Stromal cell of bone marrow (primary cell): ENCODE data around the gene SRPRB.

Experiments
- DNase-seq: peaks from one replicate; pipeline ENCODE4 v3.0.0-alpha.2; 2012; ENCODE audit warnings: low read depth

SRPRB gene

GRCh38 chr3:133805702-133806475 lies at the start of gene SRPRB:
TSS of gene SRPRB (plus strand) at chr3:133805815. CDS start at chr3:133805849, 34 bp downstream.
- peak; percentile 87 for DNase-seq

DNA sequence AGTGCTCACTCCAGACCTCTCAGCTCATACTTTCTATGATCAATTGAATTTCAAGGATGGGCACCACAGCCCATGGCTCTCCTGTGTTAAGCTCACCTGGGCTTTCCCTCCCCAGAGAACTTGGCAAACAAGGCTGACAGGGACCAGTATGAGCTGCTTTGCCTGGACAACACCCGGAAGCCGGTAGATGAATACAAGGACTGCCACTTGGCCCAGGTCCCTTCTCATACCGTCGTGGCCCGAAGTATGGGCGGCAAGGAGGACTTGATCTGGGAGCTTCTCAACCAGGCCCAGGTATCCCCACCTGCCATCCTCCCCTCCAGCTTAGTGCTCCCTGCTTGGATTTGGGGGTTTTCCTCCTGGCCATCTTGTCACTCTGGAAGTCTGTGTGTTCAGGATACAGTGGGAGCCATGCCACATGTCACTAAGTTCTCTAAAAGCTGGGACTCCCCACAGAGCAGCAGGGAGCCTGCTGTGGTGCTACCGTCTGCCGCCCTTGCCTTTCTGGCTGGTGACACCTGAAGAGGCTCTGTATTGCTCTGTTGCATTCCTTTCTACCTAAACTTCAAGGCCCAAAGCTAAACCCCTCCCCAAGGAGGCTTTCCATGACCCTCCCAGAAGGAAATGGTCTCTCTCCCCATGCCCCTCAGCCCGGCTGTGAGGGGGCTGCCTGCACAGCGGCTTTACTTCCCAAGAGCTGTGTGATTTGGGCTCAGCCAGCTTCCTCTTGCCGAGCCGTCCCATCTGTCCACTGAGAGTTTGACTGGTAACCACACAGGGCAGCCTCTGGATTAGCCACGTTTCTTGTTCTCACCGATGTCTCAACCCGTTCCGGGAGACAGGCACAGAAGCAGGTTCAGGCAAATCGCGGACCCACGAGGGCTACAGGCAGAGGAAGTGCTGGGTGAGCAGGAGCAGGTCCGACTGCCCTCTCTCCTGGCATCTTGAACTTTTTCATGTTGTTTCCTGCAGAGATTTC lies 48.6 kb upstream of the SRPRB start:
- DNase-seq: no peak

DNA sequence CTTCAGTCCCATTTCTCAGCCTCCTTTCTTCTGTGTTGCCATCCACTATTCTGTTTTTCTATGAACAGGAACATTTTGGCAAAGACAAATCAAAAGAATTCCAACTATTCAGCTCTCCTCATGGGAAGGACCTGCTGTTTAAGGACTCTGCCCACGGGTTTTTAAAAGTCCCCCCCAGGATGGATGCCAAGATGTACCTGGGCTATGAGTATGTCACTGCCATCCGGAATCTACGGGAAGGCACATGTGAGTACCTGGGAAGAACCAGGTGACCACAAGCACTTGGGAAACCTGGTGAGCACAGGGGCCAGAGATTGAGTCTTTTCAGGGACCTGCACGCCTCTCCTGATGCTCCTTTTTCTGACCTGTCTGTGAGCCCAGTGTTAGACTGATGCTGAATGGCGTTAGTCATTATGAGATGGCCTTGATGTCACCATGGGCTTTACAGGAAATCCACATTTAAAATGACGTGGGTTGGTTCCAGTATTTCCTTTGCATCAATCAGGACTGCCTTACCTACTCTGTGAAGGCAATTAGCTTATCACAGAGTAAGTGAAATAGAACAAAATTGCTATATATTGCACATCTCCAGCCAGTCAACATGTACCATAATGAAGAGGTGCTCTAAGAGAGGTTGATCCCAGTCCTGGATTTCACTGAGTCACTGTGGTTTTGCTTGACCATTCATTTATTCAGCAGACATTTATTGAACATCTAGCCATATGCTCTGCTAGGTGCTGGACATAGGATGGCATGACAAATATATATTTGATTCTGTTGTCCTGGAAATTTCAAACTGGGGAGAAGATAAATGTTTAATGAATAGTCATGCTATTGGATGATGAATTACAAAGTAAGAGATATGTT lies 47.7 kb upstream of the SRPRB start:
- DNase-seq: no peak

DNA sequence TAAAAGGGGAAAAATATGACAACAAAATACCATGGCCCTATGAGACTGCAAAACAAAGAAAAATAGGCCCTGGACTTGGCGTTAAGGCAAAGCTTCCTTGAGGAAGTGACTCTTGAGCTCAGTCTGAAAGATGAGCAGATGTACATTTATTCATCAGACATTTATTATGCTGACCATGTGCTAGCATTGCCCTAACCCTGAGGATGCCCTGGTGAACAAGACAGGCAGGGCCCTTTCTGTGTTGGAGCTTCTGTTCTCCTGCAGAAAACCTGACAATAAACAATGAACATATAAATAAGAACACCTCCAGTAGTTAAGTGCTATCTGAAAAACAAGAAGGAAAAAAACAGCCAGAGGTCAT lies 47.1 kb upstream of the SRPRB start:
- no peak for DNase-seq

GRCh38 chr3:133758964-133759739 lies 46.5 kb upstream of the SRPRB start:
- DNase-seq: no peak

DNA sequence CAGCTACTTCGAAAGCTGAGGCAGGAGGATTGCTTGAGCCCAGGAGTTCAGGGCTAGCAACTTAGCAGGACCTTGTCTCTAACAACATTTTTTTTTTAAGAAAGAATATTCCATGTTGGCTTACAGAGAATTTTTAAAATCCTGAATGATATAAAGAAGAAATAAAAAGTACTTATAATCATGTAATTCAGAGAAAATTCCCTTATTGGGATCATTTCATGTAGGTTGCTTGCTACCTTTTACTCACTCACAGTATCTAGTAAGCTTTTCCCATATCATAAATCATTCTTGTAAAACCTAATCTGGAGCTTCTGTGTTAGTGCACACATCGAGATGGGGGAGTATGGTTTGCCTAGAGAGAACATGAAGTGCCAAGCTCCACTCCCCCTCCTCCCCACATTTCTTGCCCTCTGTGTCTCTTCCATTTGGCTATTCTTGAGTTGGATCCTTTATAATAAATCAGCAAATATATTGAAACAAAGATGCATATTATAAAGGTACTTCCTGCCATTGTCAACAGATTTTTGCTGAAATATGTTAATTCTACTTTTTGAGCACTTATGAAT lies 45.8 kb upstream of the SRPRB start:
- DNase-seq: no peak

- DNase-seq: no peak
Measured at GRCh38 chr3:133760916-133761315, 44.7 kb upstream of the SRPRB start.

GRCh38 chr3:133761605-133762484 lies 43.8 kb upstream of the SRPRB start:
- no peak for DNase-seq

DNA sequence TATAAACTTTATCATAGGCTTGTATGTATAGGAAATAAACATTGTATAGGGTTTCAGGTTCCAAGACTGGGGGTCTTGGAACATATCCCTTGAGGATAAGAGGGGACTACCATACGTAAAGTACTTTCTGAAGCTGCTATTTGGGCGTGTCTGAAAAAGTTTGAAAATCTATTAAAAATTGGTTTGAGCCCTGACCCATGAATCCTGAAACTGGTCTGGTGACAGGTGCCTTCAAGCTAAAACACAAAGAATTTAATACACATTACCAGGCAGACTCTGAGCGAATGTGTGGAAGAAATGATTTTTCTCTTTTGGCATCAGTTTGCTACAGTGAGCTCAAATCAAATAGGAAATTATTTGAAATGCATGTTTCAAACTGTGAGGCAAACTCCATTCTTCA lies 43.1 kb upstream of the SRPRB start:
- no peak for DNase-seq

DNA sequence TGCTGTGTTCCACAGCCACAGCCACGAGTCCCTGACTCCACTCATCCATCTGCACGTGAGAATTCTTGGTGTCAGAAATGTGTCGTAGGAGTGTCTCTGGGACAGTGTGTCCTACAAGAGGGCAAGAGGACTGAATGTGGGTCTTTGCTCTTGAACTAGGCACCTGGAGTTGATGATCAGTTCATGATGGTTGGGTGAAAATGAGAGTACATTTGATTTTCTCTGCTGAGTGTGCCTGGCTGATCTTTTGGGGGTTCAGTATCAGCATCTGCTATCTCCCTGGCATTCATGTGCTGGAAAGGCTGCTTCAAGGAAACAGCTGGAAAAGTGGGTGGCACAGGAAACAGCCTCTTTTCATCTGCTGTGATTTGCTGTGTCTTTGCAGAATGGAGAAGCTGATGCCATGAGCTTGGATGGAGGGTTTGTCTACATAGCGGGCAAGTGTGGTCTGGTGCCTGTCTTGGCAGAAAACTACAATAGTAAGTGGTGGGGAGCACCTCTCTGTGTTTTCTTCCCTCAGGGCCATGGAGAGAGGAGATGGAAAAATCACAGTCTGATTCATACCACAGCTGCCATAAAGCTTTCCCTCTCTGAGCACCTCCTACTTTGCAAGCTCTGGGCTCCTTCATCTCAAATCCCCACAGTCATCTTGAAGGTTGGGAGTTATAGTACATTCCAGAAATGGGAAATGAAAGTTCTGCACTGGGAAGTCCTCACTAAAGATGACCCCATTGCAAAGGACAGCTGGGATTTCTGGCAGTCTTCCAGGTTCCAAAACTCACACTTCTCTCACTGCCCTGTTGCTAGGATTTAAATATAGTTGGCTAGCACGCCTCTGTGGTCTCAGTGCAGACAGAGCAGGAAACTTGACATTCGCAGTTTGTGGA lies 41.6 kb upstream of the SRPRB start:
- no peak for DNase-seq

DNA sequence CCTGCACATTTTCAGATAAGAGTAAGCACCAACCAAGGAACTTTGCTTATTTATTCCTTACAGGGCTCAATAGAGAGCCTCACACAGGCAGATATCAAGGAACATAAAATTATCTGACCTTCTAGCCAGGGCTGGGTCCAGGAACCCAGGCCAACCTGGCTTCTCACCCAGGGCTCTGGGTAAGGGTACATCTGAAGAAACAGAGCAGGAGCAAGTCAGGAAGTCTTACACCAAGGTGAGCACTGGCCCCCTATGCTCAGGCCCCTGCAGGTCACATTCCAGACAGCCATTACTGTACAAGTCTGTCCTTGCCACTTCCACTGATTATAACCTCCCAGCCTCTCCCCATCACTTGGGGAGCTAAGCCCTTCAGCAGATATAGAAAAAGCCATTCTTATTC lies 40.4 kb upstream of the SRPRB start:
- no peak for DNase-seq

DNA sequence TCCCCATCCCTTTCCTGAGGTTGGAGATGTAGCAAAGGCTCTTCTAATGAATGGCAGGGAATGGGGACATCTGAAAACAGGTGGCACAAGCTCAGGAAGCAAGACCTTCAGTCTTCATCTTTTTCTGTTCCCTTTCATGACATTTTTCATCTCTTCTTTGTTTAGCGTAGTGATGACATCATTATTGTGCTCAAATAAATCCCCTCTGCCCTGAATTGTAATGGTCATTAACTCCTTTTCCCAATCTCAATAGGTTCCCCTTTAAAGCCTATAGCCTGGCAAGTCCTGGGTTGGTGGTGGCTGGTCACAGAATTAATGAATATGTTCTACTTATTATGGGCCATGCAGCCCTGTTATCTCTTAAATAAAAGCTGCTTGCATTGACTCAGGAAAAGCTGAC lies 38.0 kb upstream of the SRPRB start:
- DNase-seq: no peak

- DNase-seq: no peak
Measured at GRCh38 chr3:133769536-133769935, 36.1 kb upstream of the SRPRB start.

DNA sequence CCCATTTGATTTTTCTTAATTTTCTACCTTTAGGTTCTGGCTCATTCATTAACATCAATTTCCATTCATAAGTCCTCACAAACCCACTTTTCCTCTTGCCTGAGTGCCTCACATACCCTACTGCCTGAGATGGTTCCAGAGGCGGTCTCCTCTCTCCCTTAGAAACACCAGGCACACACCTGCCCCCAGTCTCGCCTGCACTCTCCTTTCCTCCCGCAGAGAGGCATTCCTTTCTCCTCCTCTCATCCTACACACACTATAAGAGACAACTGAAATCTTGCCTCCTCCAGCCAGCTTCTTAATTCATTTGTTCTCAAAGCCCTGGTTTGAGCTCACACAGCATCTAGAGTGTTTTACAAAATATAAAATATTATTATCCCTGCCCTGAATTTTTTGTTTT lies 31.9 kb upstream of the SRPRB start:
- DNase-seq: no peak

GRCh38 chr3:133775309-133775708 lies 30.3 kb upstream of the SRPRB start:
- no peak for DNase-seq

- no peak for DNase-seq
Measured at GRCh38 chr3:133775835-133776234, 29.8 kb upstream of the SRPRB start.

DNA sequence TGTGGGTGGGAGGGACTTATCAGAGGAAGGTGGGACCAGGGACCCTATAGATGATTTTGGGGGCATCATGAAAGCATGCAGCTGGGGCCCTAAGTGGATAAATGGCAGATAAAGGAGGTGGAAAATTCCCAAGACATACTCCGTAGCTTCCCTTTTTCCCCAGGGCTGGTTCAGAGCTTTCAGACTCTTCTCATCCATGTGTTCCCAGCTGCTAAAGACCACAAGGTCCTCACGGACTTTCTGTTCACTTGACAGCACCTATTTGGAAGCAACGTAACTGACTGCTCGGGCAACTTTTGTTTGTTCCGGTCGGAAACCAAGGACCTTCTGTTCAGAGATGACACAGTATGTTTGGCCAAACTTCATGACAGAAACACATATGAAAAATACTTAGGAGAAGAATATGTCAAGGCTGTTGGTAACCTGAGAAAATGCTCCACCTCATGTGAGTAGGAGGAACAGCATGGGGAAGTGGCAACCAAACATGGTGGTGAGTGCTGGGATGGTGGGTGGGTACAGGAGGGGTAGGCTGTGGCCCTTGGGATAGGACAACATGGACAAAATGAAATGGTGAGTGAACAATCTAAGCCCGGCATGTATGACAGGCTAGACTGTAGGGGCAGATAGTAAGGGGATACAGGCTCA lies 28.7 kb upstream of the SRPRB start:
- DNase-seq: no peak

DNA sequence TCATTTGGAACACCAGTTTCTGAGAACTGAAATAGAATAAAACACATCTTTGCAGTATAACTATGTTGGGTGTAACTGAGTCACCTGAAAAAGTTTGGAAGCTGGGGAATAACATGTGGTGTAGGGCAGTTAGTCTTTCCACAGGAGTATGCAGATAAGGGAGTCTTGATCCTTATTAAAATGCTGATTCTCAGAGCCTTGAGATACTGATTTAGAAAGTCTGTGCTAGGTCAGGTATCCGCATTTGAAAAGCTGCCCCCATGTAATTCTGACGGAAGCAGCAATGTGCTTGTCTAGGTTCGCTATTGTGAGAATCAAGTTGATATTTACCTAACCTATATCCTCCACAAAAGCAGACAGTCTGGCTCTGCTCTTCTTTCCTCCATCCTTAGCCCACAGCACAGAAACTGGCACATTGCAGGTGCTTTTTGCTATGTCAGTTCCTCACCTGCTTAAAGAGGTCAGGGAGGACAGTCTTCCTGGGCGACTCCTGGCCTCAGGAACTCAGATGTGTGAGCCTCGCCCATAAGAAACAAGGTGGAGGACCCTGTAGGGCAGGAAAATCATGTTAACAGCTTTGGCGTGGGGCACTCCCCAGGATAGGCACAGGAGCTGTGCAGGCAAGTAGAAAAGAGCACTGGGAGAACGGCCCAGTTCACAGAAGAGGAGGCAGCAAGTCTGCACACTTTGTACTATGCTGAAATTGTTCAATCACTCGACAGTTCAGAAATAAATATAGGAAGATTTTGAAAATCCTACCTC lies 27.6 kb upstream of the SRPRB start:
- no peak for DNase-seq
